D721Med (cell line): ENCODE results near the gene CBX3.
"Not testable (repeated sequence)": the region's sequence is repeated elsewhere in the genome, so short reads cannot be mapped to it uniquely, and the experiment has no call there.

Experiments used
- DNase-seq: peaks from one replicate; pipeline ENCODE4 v3.0.0; 2011; ENCODE audit warnings: low spot score; ENCODE audit not compliant: insufficient read length
- FAIRE-seq: peaks from 2 replicates; lab custom pipeline; 2011; peaks lifted over from hg19 to GRCh38; lab: Jason Lieb, UNC
- CTCF ChIP-seq: IDR thresholded peaks from 2 replicates; pipeline ENCODE4 v1.5.1; 2012; ENCODE audit warnings: mild to moderate bottlenecking, control low read depth; ENCODE audit not compliant: insufficient read depth; ENCODE audit errors: missing control alignments

CBX3 gene

GRCh38 chr7:26182706-26183105, 18.8 kb upstream of the CBX3 start:
- no peak for TF ChIP-seq CTCF
- DNase-seq: no peak
- FAIRE-seq: no peak

- no peak for TF ChIP-seq CTCF
- FAIRE-seq (no peak), DNase-seq (no peak)
Observed at GRCh38 chr7:26183545-26184280, 17.8 kb upstream of the CBX3 start.

- DNase-seq: not testable (repeated sequence)
- peak; percentile 82 for FAIRE-seq
Observed at GRCh38 chr7:26184281-26185101, 17.1 kb upstream of the CBX3 start.

- FAIRE-seq: peak; percentile 76
- no peak for DNase-seq
- no peak for TF ChIP-seq CTCF
Observed at GRCh38 chr7:26185131-26185843, 16.3 kb upstream of the CBX3 start.

- no peak for TF ChIP-seq CTCF
- FAIRE-seq: peak; percentile 38
- DNase-seq: no peak
Observed at GRCh38 chr7:26185844-26186180, 15.7 kb upstream of the CBX3 start.

- FAIRE-seq: peak; percentile 48
- no peak for TF ChIP-seq CTCF
- DNase-seq: no peak
Observed at GRCh38 chr7:26186364-26187311, 14.9 kb upstream of the CBX3 start.
